ENCODE data around the gene CCDC122.

The CCDC122 gene

GRCh38 chr13:43911871-43912270 is 32.3 kb upstream of the CCDC122 start:
- H3K4me3 ChIP-seq (replicated peaks; ENCODE audit: low read depth, low read length), result no peak overlapping the region
- TF ChIP-seq CTCF (IDR thresholded peaks at IDR 0.05; ENCODE audit: low read depth, low read length, missing control alignments), result no peak
- DNase-seq (ENCODE audit: extremely low read depth, low read depth), result no peak

- H3K4me3 ChIP-seq (replicated peaks; ENCODE audit: low read depth, low read length), result no peak overlapping the region
- no peak for DNase-seq (ENCODE audit: extremely low read depth, low read depth)
- no peak for TF ChIP-seq CTCF (IDR thresholded peaks at IDR 0.05; ENCODE audit: low read depth, low read length, missing control alignments)
These were observed 31.7 kb upstream of the CCDC122 start for GRCh38 chr13:43911278-43911677.

GRCh38 chr13:43910856-43911255 is 31.3 kb upstream of the CCDC122 start:
- DNase-seq (ENCODE audit: extremely low read depth, low read depth), result no peak
- no peak for TF ChIP-seq CTCF (IDR thresholded peaks at IDR 0.05; ENCODE audit: low read depth, low read length, missing control alignments)
- H3K4me3 ChIP-seq (replicated peaks; ENCODE audit: low read depth, low read length), result no peak overlapping the region

GRCh38 chr13:43908156-43909126 is 28.9 kb upstream of the CCDC122 start:
- DNase-seq (ENCODE audit: extremely low read depth, low read depth), result peak; percentile 29
- H3K4me3 ChIP-seq (replicated peaks; ENCODE audit: low read depth, low read length), result no peak overlapping the region
- peak; percentile 21 for TF ChIP-seq CTCF (IDR thresholded peaks at IDR 0.05; ENCODE audit: low read depth, low read length, missing control alignments)

GRCh38 chr13:43905435-43906031 is 26.0 kb upstream of the CCDC122 start:
- H3K4me3 ChIP-seq (replicated peaks; ENCODE audit: low read depth, low read length), result no peak overlapping the region
- TF ChIP-seq CTCF (IDR thresholded peaks at IDR 0.05; ENCODE audit: low read depth, low read length, missing control alignments), result peak; percentile 43
- peak; percentile 43 for DNase-seq (ENCODE audit: extremely low read depth, low read depth)

- no peak overlapping the region for H3K4me3 ChIP-seq (replicated peaks; ENCODE audit: low read depth, low read length)
- no peak for DNase-seq (ENCODE audit: extremely low read depth, low read depth)
- TF ChIP-seq CTCF (IDR thresholded peaks at IDR 0.05; ENCODE audit: low read depth, low read length, missing control alignments), result no peak
These were observed 16.4 kb upstream of the CCDC122 start for GRCh38 chr13:43895940-43896339.
